ENCODE measurements around the gene PRKACA.

- TF ChIP-seq CTCF (IDR thresholded peaks at IDR 0.05; ENCODE audit: extremely low read depth in 1 of 2, insufficient read depth in 1 of 2, low read depth in 1 of 2, low read length in 2 of 2) = no peak
- no peak for TF ChIP-seq GATA2 (IDR thresholded peaks at IDR 0.05; ENCODE audit: insufficient read depth, insufficient read length, low read depth, low read length)
- no peak for TF ChIP-seq EZH2 (IDR thresholded peaks at IDR 0.05; ENCODE audit: borderline replicate concordance, low read depth, low read length, severe bottlenecking)
- TF ChIP-seq POLR2A (IDR thresholded peaks at IDR 0.05; ENCODE audit: low read depth, low read length) = no peak
- no peak for TF ChIP-seq POLR2AphosphoS5 (IDR thresholded peaks at IDR 0.05; ENCODE audit: insufficient read depth, low read depth, low read length)
- TF ChIP-seq, protein P1, sequence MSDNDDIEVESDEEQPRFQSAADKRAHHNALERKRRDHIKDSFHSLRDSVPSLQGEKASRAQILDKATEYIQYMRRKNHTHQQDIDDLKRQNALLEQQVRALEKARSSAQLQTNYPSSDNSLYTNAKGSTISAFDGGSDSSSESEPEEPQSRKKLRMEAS (IDR thresholded peaks at IDR 0.05; ENCODE audit: insufficient read depth, insufficient read length) = no peak
- no peak for TF ChIP-seq MYC (IDR thresholded peaks at IDR 0.05; ENCODE audit: low read depth, low read length)
- TF ChIP-seq FOS (IDR thresholded peaks at IDR 0.05; ENCODE audit: borderline replicate concordance, insufficient read depth, low read length) = no peak
- no peak for TF ChIP-seq JUN (IDR thresholded peaks at IDR 0.05; ENCODE audit: borderline replicate concordance, insufficient read depth, insufficient read length, low read depth)
Measured at GRCh38 chr19:14115756-14116155, 1.8 kb downstream of the PRKACA start.

Measured in endothelial cell of umbilical vein (primary cell).